H9 (cell line): Measurements from ENCODE around the gene MGMT. TPM values are rescaled to one million over a fixed set of nuclear protein-coding genes. Genes with fewer than 3 reads are reported as not detected.

Experiments
- DNase-seq: peaks from one replicate; pipeline ENCODE4 v3.0.0-alpha.2; 2017
- H2AFZ ChIP-seq: one replicate; pipeline ENCODE4 v1.6.1; 2013; ENCODE audit warnings: mild to moderate bottlenecking, low read length, control low read depth, moderate library complexity
- H2AK5ac ChIP-seq: 2 replicates; pipeline ENCODE4 v1.6.1; 2013; ENCODE audit warnings: low read length, control low read depth, mixed read lengths; ENCODE audit not compliant: insufficient read length
- H2BK120ac ChIP-seq: one replicate; pipeline ENCODE4 v1.6.1; 2013; ENCODE audit warnings: low read depth, mild to moderate bottlenecking, low read length, control low read depth, inconsistent platforms; ENCODE audit not compliant: poor library complexity, severe bottlenecking
- H2BK12ac ChIP-seq: 2 replicates; pipeline ENCODE4 v1.6.1; 2013; ENCODE audit warnings: low read length, control low read depth, mixed read lengths, low read depth; ENCODE audit not compliant: insufficient read length
- H2BK15ac ChIP-seq: 2 replicates; pipeline ENCODE4 v1.6.1; 2013; ENCODE audit warnings: low read depth, low read length, control low read depth
- H2BK20ac ChIP-seq: one replicate; pipeline ENCODE4 v1.6.1; 2013; ENCODE audit warnings: low read depth, mild to moderate bottlenecking, low read length, control low read depth, inconsistent platforms; ENCODE audit not compliant: poor library complexity, severe bottlenecking
- H2BK5ac ChIP-seq: 2 replicates; pipeline ENCODE4 v1.6.1; 2013; ENCODE audit warnings: low read length, control low read depth, mixed read lengths; ENCODE audit not compliant: insufficient read length
- H3K14ac ChIP-seq: 2 replicates; pipeline ENCODE4 v1.6.1; 2013; ENCODE audit warnings: low read length, control low read depth; ENCODE audit not compliant: insufficient read depth
- H3K18ac ChIP-seq: 2 replicates; pipeline ENCODE4 v1.6.1; 2013; ENCODE audit warnings: low read depth, mild to moderate bottlenecking, mixed read lengths, low read length, control low read depth; ENCODE audit not compliant: insufficient read length
- H3K23ac ChIP-seq: 2 replicates; pipeline ENCODE4 v1.6.1; 2013; ENCODE audit warnings: low read length, control low read depth, mixed read lengths, low read depth; ENCODE audit not compliant: insufficient read length
- H3K23me2 ChIP-seq: 2 replicates; pipeline ENCODE4 v1.6.1; 2013; ENCODE audit warnings: low read depth, mild to moderate bottlenecking, mixed read lengths, low read length, control low read depth; ENCODE audit not compliant: insufficient read length, poor library complexity, severe bottlenecking
- H3K27ac ChIP-seq: 2 replicates; pipeline ENCODE4 v1.5.1; 2013; ENCODE audit warnings: low read length, control low read depth, mixed read lengths, low read depth; ENCODE audit not compliant: insufficient read length
- H3K27me3 ChIP-seq: 2 replicates; pipeline ENCODE4 v1.6.1; 2013; ENCODE audit warnings: low read length, control low read depth, inconsistent platforms; ENCODE audit not compliant: insufficient read depth
- H3K4ac ChIP-seq: 2 replicates; pipeline ENCODE4 v1.6.1; 2013; ENCODE audit warnings: low read depth, mild to moderate bottlenecking, control low read depth, inconsistent platforms, low read length, moderate library complexity
- H3K4me1 ChIP-seq: 2 replicates; pipeline ENCODE4 v1.6.1; 2013; ENCODE audit warnings: low read length, control low read depth, inconsistent platforms; ENCODE audit not compliant: insufficient read depth
- H3K4me2 ChIP-seq: 2 replicates; pipeline ENCODE4 v1.6.1; 2013; ENCODE audit warnings: low read length, control low read depth, mixed read lengths; ENCODE audit not compliant: insufficient read length, insufficient read depth
- H3K56ac ChIP-seq: 2 replicates; pipeline ENCODE4 v1.6.1; 2013; ENCODE audit warnings: low read depth, mild to moderate bottlenecking, mixed read lengths, low read length, control low read depth; ENCODE audit not compliant: insufficient read length
- H3K79me1 ChIP-seq: 2 replicates; pipeline ENCODE4 v1.6.1; 2013; ENCODE audit warnings: low read depth, mild to moderate bottlenecking, moderate library complexity, low read length, control low read depth, inconsistent platforms; ENCODE audit not compliant: insufficient read depth, poor library complexity, severe bottlenecking
- H3K79me2 ChIP-seq: 2 replicates; pipeline ENCODE4 v1.6.1; 2013; ENCODE audit warnings: low read length, control low read depth, inconsistent platforms; ENCODE audit not compliant: insufficient read depth
- H3K9ac ChIP-seq: 2 replicates; pipeline ENCODE4 v1.6.1; 2013; ENCODE audit warnings: low read length, control low read depth, mixed read lengths; ENCODE audit not compliant: insufficient read length; ENCODE audit errors: extremely low read depth
- H3K9me3 ChIP-seq: one replicate; pipeline ENCODE4 v1.6.1; 2013; ENCODE audit warnings: low read depth, low read length, inconsistent platforms; ENCODE audit not compliant: control insufficient read depth
- H3T11ph ChIP-seq: one replicate; pipeline ENCODE4 v1.6.1; 2013; ENCODE audit warnings: mild to moderate bottlenecking, low read length, control low read depth, inconsistent platforms
- H4K20me1 ChIP-seq: one replicate; pipeline ENCODE4 v1.6.1; 2013; ENCODE audit not compliant: control insufficient read depth, insufficient read length, insufficient read depth
- H4K5ac ChIP-seq: 2 replicates; pipeline ENCODE4 v1.6.1; 2013; ENCODE audit warnings: low read depth, mild to moderate bottlenecking, mixed read lengths, low read length, control low read depth; ENCODE audit not compliant: insufficient read length
- H4K8ac ChIP-seq: replicated peaks from 2 replicates; pipeline ENCODE4 v1.6.1; 2013; ENCODE audit warnings: low read length, control low read depth, mixed read lengths, low read depth; ENCODE audit not compliant: insufficient read length
- H4K91ac ChIP-seq: 2 replicates; pipeline ENCODE4 v1.6.1; 2013; ENCODE audit warnings: low read depth, mild to moderate bottlenecking, moderate library complexity, mixed read lengths, low read length, control low read depth; ENCODE audit not compliant: insufficient read length
- H3K27ac Mint-ChIP-seq, 3 experiments: 2 replicates in 2 of 3; 3 replicates in 1 of 3; pipeline ENCODE4 v1.8.0; 2020 to 2021; ENCODE audit warnings: mixed read lengths in 3 of 3, mild to moderate bottlenecking in 1 of 3, moderate library complexity in 1 of 3
- H3K27me3 Mint-ChIP-seq: 2 replicates; pipeline ENCODE4 v1.8.0; 2021; ENCODE audit warnings: low read depth, mild to moderate bottlenecking, moderate library complexity, mixed read lengths
- H3K36me3 Mint-ChIP-seq, 3 experiments: 2 replicates in 2 of 3; 3 replicates in 1 of 3; pipeline ENCODE4 v1.8.0; 2020 to 2021; ENCODE audit warnings: low read depth in 3 of 3, mixed read lengths in 3 of 3; ENCODE audit not compliant: insufficient read depth in 1 of 3
- H3K4me1 Mint-ChIP-seq, 2 experiments: 2 replicates each; pipeline ENCODE4 v1.8.0; 2020; ENCODE audit warnings: mixed read lengths in 2 of 2
- H3K4me3 Mint-ChIP-seq, 2 experiments: 2 replicates in 1 of 2; 3 replicates in 1 of 2; pipeline ENCODE4 v1.8.0; 2020 to 2021; ENCODE audit warnings: mild to moderate bottlenecking in 2 of 2, mixed read lengths in 2 of 2, moderate library complexity in 1 of 2
- H3K9me3 Mint-ChIP-seq, 2 experiments: 2 replicates in 1 of 2; 3 replicates in 1 of 2; pipeline ENCODE4 v1.8.0; 2020; ENCODE audit warnings: mild to moderate bottlenecking in 2 of 2, mixed read lengths in 2 of 2, moderate library complexity in 1 of 2
- WGBS: extraction: QIAGEN DNeasy Blood & Tissue Kit; methylation state at CpG from one replicate; pipeline ENCODE4 v1.1.7; 2013; ENCODE audit warnings: missing lambda C conversion rate, low lambda C conversion rate, mixed read lengths; ENCODE audit not compliant: insufficient read length; ENCODE audit errors: extremely low coverage; 5-methylcytosine and 5-hydroxymethylcytosine counted together
- total RNA-seq: library from RNA; stranded (reverse); gene quantifications from 2 replicates; pipeline ENCODE4 v1.2.1, GENCODE V29; 2021
- TF ChIP-seq, protein P1 (sequence below): fragments of 200-600 bp; sonication (generic); conservative IDR thresholded peaks from 3 replicates; pipeline ENCODE4 v1.8.0; 2021; ENCODE audit warnings: antibody characterized with exemption, mild to moderate bottlenecking

MGMT gene
- total RNA-seq, 1 experiment from 2014 or later: 18.4 TPM

DNA sequence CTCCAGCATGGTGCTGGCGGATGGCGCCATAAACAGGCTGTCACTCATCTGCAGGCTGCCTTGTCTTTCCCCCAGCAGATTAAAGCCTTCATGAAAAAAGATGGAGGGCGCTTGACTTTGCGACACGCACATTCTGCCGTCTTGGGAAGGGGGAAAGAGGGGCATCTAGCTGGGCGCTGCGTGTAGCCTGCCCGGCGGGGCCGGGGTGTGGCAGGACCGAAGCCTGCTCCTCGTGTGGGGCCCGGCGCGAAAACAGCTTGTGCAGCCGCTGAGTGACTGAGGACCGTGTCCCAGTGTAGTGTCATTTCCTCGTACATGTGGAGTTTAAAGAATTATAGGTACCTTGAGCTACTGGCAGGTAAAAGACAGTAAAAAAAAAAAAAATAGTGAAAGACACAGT lies 97.9 kb downstream of the MGMT start:
- no peaks in the 10 kb centered on the region for H3K9me3 ChIP-seq
- no peak overlapping the region for H2BK5ac ChIP-seq
- H3K27me3 ChIP-seq: no peaks in the 10 kb centered on the region
- no peak overlapping the region for H2BK12ac ChIP-seq
- WGBS: no CpG with 5 or more reads among the region's 19 CpGs
- no peak overlapping the region for H3K23ac ChIP-seq
- no peak overlapping the region for H3K14ac ChIP-seq
- H2AFZ ChIP-seq: no peak overlapping the region
- no peaks in the 10 kb centered on the region for H4K20me1 ChIP-seq
- H2BK15ac ChIP-seq: no peak overlapping the region
- H3K79me2 ChIP-seq: no peaks in the 10 kb centered on the region
- H3T11ph ChIP-seq: no peak overlapping the region
- no peak overlapping the region for H4K91ac ChIP-seq
- H3K23me2 ChIP-seq: no peaks in the 10 kb centered on the region
- no peak overlapping the region for H2BK120ac ChIP-seq
- H3K9ac ChIP-seq: no peak overlapping the region
- Mint-ChIP-seq H3K27me3 (no peaks in the 10 kb centered on the region), H3K4me3 (no peak overlapping the region), H3K27ac (peak overlapping the region in 1 of 3 experiments; percentile 85; a peak in 1 of 7 replicates), H3K4me1 (no peaks in the 10 kb centered on the region), H3K36me3 (peaks cover 0 to 2% (median 0%) of the 10 kb centered on the region in 3 experiments; a peak in 2 of 7 replicates), H3K9me3 (no peaks in the 10 kb centered on the region)
- TF ChIP-seq, protein P1, sequence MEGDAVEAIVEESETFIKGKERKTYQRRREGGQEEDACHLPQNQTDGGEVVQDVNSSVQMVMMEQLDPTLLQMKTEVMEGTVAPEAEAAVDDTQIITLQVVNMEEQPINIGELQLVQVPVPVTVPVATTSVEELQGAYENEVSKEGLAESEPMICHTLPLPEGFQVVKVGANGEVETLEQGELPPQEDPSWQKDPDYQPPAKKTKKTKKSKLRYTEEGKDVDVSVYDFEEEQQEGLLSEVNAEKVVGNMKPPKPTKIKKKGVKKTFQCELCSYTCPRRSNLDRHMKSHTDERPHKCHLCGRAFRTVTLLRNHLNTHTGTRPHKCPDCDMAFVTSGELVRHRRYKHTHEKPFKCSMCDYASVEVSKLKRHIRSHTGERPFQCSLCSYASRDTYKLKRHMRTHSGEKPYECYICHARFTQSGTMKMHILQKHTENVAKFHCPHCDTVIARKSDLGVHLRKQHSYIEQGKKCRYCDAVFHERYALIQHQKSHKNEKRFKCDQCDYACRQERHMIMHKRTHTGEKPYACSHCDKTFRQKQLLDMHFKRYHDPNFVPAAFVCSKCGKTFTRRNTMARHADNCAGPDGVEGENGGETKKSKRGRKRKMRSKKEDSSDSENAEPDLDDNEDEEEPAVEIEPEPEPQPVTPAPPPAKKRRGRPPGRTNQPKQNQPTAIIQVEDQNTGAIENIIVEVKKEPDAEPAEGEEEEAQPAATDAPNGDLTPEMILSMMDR: no peak
- no peak overlapping the region for H2AK5ac ChIP-seq
- no peaks in the 10 kb centered on the region for H3K4me1 ChIP-seq
- no peak overlapping the region for H4K8ac ChIP-seq
- H2BK20ac ChIP-seq: no peak overlapping the region
- H3K27ac ChIP-seq: no peak overlapping the region
- no peak overlapping the region for H3K56ac ChIP-seq
- H4K5ac ChIP-seq: no peak overlapping the region
- H3K4me2 ChIP-seq: no peak overlapping the region
- H3K18ac ChIP-seq: no peak overlapping the region
- H3K4ac ChIP-seq: no peak overlapping the region
- H3K79me1 ChIP-seq: no peaks in the 10 kb centered on the region
- no peak for DNase-seq
